ENCODE data around the gene PRUNE2.

GRCh38 chr9:76600007-76600615 is 305.8 kb downstream of the PRUNE2 start:
- TF ChIP-seq CTCF (IDR thresholded peaks at IDR 0.05) (no peak), POLR2A (IDR thresholded peaks at IDR 0.05) (no peak)

Data from lower leg skin (tissue), 3 donors.